ENCODE data around the gene MAN1A1.
"Not testable (repeated sequence)": the region's sequence is repeated elsewhere in the genome, so short reads cannot be mapped to it uniquely, and the experiment has no call there.

The MAN1A1 gene

DNA sequence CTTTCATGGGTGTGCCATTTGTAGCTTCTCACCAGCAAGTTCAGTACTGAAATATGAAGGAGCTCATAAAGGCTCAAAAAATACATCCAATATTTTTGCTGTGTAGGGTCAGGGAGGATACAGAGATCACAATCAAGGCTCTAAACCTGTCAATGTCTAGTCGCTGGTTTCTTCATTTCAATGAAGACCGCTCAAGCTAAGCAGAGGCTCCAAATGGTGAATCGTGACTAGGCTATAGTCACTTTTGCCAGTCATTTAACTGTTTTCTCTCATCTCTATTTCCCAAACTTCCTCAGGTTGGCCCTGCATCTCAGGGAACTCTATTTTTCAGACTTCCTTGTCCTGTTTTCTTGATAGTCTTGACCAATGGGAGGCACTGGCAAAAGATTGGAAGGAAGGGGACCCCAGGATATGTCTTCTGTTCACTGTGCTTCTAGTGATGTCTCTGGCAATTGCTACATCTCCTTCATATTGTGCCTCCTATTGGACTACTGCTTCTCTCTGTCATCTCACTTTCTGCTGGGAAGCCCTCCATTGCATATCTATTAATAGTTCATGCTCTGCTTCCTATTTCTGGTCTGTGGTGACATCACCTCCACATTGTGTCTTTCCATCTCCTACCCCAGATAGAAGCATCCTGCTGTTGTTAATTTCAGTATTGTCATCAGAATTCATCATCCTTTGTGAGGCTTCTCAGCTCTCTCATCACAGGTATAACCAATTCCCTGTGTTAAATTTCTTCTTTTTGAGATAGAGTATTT lies 183.4 kb downstream of the MAN1A1 start:
- no peak for DNase-seq

DNA sequence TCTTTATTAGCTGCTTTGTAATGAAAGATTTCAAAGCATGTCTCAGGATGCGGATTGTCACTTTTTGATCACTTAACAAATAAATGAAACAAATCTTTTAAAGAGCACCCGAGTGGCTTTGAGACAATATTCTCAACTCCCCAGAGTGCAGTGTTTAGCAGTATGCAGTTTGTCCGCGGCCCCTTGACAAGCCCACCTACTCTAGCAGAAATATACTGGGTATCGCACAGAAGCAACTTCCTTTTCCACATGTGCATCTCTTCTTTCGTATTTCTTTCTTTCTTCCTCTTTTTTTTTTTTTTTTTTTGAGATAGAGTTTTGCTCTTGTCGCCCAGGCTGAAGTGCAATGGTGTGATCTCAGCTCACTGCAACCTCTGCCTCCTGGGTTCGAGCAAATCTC lies 186.6 kb downstream of the MAN1A1 start:
- no peak for DNase-seq

DNA sequence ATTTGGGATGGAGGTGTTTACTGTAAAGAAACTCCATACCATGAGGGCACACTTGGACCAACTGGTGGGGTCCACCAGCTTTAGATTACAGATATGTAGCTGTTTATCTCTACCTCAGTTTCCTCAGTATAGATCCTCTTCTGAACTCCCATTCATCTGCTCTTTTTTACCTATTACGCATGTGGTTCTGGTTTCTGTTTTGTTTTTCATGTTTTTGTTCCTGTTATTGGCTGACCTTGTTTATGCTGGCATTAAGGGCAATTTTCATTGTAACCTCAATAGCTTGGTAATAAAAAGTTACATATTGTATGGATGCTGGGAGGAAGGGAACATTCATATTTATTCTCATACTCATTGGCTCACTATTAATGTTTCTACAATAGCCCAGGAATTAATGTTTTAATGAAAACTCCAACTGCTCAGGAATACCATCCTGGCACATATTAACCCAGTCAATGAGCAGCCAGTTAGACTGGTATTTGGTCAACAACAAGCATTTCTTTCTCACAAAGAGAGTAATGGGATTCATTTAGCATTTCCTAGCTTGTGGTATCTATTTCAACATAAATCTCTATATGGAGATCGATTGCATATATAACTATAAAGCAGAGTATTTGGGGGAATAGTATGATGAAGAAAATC lies 187.3 kb downstream of the MAN1A1 start:
- no peak for DNase-seq

DNA sequence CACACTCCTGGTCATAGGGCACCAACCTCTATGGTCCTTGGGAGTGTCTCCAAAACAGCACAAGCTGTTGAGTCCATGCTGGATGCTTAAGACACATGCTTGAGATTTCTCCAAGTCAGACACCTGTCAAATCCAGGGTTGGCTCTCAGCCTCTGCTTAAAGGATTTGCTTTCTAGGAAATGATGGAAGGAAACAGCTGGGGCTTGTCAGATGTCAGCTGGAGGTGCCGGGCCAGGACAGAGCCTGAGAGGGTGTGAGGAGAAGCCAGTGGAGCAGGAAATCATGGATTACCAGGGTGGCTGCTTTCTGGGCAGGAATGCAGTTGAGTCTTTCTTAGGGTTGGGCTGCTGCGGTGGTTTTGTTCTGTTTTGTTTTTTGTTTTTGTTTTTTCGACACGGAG lies 188.1 kb downstream of the MAN1A1 start:
- no peak for DNase-seq

DNA sequence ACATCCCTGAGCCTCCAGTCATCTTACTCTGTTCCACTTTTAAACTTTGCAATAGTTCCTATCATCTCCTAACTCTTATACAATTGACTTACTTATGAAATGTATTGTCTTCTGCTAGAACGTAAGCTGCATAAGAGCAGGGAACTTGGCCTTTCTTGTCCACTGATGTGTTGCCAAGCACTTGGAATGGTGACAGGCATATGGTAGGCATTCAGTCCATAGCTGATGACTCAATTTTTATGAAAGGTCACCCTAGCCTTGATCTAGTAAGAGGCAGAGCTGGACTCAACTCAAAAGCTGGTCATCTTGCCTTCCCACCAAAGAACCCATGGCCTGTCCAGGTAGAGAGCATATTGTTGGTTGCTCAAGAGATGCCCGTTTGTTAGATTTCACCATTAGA lies 188.7 kb downstream of the MAN1A1 start:
- no peak for DNase-seq

DNA sequence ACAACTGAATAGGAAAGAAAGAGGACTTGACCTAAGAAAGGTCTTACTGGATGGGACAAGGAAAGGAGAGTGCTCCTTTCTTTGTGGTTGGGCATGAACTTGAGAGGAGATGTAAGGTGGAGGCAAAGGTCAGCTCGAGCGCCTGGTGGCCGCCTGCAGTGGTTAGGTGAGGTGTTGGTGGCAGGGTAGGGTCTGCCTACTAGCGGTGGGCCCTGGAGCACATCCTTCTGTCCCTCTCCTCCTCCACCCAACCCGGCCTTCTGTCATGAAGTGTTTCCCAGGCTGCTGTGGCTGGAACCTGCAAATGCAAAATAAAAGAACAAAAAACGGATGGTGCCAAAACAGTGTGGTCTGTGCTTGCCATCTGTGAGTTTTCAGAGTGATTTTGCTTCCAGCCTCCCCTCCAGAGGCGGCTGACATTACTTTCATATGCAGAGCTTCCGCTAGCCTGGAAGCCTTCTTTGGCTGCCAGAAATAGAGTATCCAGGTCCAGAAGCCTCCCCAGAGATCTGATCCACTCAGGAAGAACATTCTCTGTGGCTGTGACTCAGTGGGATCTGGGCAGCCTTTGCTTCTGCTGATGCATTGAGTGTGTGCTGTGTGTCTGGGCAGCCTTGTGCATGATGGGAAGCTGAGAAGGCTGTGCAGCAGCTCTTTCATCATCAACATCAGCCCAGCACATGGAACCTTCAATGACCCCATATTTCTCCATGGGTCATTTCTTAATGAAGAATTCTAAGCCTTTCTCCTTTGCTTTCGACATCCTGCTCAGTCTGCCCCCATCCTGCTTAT lies 191.3 kb downstream of the MAN1A1 start:
- DNase-seq, result peak; percentile 59

DNA sequence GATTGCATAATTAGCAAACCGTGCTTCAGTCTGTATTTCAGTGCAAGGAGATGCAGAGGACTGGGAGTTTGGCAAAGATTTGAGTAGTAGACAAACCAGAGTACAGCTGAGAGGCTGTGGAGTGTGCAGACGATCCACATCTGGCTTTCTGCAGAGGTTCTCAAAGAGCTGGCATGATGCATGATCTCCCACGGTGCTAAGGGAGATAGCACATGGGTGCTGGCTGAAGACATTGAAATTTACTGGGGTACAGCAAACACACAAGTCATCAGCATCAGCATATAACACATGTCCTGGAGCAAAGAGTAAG lies 192.1 kb downstream of the MAN1A1 start:
- no peak for DNase-seq

DNA sequence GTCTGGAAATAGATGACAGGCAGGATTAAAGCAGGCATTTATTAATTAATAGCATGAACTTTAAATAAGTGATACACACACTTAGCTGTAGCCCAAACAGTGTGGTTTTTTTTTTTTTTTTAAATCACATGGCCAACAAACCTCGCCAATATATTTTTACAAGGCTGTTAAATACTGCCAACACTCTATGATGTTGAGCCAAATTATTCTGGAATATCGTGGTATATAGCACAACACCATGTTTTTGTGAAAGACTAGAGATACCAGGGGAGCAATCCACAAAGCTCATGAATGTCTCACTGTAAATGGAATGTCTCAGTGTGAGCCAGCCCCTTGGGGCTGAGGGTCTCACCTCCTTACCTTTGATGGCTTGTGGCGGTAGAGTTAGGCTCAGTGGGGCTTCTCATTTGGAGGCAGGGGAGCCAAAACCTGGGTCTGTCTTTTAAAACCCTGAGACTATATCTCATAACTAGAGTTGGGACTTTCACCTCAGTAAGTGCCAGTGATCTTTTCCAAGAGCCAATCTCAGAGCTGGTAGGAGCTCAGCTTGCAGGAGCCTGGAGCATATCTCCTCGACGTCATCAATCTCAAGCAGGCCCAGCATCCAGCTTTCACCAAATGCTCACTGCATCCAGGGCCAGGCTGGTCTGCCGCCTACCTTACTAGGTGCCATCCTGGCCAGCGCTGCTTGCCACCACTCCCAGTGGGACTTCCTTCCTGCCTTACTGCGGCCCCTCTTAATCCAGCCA lies 192.6 kb downstream of the MAN1A1 start:
- no peak for DNase-seq

DNA sequence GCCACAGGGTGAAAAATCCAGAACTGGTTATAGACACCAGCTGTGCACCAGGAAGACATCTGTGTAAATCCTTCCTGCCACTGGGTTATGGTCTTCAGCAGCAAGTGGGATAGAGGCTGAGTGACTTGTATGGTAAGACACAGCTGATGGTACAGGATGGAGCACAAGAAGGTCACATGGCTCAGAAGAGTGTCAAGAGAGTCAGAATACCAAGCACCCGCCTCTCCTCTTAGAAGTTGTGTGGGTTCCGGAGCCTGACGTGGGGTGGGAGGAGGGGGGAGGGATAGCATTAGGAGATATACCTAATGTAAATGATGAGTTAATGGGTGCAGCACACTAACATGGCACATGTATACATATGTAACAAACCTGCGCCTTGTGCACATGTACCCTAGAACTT lies 193.5 kb downstream of the MAN1A1 start:
- not testable (repeated sequence) for DNase-seq

DNA sequence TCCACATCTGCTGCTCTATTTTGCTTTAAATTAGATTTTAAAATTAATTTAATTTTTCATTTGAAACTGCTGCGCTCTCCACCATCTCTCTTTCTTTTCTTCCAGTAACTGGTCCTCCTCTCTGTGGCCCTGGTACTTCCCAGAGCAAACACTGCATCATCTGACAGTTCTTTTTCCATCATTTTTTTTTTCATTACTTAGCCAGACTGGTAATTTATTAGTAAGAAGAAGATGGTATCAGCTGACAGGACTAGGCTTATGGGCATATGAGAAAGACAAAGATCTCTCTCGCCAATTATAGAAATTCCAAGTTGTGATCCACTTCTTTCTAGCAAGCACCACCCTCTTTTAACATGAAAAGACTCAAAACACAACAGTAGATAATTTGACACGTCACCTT lies 197.4 kb downstream of the MAN1A1 start:
- DNase-seq, result no peak

DNA sequence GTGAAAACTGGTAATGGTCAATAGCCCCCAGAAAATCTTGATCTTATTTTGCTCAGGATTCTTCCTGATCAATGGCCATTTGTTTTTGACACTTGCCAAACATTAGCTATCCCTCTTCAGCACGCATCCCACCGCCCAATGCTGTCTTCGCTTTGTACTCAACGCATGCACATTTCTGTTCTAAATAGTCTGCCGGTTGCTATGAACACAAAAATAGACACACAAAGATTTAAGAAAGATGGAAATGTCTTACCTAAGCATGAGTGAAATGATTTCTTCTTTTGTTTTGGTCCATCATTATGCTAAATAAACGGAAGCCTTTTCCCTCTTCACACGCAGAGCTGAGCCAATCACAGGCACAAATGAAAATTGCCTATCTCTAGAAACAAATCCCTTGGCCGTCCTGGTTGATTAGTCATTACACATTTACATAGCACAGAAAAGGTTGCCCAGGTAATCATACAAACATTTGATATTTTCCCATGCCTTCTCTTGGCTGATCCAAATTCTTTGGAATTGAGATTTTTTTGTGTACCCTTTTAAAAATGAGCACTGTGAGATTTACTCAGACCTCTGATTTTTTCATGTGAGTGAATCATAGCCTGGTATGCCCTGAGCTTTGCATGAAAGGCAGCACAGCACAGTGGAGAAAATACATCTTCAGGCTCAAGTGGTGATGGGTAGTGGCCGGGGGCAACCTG lies 200.6 kb downstream of the MAN1A1 start:
- DNase-seq, result peak; percentile 45

DNA sequence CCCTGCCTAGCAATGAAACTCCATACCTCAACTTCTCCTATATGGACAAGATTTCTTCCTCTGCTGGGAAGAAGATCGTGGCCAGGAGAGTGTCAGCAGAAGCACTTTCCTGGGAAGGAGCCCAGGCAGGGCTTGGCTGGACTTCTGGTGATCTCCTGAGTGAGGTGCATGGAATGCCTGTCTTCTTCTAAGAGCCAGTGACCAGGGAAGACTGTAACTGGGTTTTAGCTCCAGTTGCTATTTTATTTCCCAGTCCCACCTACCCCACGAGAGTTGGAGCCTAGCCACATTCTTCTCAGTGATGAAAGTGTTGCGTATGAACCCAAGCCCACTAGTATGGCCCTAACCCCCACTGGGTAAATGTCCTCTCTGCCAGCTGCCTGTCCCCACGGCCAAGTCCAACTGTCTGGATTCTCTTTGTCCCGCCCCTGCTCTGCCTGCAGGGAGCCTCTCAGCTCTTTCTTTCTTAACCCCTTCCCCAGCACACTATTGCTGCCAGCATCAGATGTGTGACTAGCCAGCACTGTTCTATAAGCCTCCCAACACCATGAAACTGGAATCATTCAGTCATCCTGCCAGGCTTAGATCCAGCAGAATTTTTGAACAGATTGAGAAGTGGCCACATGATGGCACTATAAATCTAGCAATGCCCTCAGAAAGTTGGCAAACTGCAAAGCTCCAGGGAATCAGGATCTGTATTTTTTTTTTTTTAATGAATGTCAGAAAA lies 201.3 kb downstream of the MAN1A1 start:
- peak; percentile 87 for DNase-seq

DNA sequence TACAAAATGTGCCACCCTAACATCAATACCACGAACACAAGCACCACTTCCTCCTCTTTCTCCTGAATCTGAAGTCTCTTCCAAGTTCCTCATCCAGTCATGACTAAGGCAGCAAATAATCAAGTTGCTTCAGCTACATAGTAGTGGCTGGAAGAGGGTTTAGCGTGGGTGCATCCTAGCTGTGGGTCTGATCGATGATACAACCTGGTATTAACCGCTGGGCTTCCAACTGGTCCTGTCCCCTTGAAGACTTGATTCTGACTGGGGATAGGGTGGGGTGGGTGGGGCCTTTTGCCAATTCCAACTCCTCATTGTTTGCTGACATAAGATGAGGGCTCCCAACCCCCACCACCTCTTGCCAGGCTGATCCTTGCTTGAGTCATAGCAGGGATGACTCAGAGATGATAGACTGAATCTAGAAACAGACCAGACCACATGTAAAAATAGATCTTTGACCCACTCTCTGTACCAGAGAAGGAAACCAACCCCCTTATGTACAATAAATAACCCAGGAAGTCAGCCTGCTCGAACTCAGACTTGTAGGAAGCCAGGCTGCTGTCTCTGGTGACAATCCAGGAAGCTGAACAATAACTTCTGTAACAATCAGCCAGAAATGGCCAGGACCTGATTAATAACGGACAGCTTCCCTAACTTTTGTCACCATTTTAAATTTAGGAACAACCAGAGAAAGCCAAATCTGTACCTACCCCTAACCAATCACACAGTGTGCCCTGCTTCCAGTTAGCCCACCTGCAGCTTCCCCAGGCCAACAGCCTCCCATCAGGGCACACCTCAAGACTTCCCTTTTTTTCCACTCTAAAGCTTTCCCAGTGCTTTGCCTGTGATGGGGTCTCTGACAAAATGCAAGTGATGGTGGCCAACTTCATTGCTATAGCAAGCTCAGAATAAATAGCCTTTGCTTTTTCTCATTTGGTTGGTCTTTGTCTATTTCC lies 202.2 kb downstream of the MAN1A1 start:
- peak; percentile 96 for DNase-seq

DNA sequence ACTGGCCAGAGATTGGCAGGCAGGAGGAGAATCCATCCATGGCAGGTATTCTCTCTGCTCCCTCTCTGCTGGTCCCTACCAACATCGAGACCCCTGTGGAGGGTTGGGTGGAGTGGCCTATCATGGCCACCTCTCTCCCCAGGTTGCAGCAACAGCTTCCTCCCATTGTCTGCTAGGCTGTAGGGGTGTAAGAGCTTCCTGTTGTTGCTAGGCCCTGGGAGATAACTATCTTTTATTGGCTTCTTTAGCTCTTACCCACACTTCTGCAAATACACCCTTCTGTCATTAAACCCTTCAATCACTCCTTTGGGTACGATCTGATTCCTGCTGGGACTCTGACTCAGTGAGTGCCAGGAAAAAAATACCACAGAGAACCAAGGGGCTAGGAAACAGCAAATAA lies 204.4 kb downstream of the MAN1A1 start:
- DNase-seq, result no peak

DNA sequence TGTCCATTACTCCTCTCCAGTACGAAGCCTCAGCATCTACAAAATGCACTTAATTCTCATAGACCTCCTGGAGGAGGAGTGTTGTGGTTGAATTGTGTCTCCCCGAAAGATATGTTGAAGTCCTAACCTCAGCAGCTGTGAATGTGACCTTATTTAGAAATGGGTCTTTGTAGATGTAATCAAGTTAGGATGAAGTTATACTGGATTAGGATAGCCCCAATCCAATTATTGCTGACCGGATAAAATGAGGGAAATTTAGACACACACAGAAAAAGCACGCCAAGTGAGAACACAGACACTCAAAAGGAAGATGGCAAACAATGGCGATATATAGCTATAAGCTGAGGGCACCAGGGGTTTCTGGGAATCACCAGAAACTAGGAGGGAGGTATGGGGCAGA lies 206.9 kb downstream of the MAN1A1 start:
- no peak for DNase-seq

DNA sequence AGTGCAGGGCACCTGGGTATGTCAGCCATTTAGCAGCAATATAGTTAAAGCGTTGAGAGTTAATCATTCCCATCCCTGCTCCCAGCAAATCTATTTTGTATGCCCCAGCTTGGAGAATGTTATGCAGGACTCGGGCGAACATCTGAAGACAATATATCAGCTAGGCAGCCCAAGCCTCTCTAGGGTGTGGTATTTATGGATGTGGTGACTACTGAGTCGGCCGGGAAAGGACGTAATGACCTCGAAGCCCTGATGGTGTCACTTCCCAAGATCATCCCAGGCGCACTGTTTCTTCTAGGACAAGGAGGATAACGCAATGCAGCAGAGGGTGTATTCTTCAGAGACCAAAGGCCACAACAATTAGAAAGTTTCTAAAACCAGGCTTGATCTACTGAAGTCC lies 207.5 kb downstream of the MAN1A1 start:
- DNase-seq, result peak; percentile 8

DNA sequence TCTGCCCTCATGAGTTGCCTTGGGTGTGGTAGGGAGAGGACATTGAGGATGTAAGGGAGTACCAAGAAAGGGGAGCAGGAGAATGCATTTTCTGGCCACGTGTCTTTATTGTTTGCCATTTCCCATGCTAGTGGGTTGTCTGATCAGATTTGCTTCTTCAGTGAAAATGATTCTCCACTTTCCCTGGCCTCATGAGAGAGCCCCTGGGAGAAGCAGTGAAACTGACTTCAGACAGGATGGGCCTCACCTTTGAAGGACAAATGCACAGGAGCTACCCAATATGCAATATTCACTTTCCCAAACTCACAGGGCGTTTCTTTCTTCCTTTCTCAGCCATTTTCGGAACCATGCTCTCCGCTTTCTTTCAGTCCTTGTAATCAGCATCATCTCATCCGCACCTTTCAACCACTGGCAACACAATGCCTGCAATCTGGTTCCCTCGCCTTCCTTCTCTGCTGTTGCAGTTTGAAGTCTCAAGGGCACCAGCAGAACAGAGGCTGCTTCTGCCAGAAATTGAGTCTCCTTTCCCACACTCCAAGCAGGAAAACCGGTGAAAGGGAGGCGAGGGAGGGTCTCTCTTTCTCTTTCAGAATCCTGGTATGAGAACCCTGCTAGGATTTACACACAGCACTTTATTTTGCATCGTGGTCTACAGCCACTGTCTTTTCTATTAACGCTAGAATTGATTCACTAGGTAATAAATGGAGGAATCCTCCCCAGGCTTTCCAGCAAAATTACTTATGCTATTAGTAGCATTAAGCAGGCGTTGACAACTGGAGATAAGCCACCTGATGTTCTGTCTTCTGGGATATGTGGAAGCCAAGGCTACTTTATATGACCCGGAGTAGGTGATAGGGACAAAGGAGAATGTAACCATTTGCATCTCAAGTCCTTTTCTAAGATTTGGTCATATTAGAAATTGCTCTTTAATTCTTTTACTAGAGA lies 209.1 kb downstream of the MAN1A1 start:
- no peak for DNase-seq

DNA sequence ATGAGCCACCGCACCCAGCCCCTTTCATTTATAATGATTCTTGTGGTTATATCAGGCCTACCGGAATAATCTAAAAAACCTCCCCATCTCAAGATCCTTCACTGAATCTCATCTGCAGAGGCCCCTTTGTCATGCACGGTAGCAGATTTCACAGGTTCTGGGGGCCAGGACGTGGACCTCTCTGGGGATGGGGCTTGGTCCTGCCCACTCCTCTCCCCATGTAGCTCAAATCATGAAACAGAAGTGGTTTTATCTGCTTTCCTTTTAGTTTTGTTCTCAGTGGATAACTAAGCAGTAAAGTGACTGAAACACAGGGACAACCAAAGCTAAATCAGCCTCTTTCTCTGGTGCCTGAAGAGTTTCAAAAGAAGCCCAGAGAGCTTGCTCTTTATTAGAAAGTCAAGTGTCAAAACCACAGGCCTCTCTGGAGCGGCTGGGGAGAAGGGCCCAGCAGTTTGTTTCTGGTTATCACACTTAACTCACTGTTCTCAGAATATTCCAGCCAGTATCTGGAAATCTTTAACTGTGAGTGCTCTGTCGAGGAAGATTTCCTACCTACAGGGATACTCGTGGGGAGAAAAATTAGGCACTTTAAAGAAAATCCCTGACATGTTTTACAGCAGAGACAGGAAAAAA lies 210.5 kb downstream of the MAN1A1 start:
- DNase-seq, result no peak
